ENCODE data around the gene KCNA10.

Gene KCNA10

DNA sequence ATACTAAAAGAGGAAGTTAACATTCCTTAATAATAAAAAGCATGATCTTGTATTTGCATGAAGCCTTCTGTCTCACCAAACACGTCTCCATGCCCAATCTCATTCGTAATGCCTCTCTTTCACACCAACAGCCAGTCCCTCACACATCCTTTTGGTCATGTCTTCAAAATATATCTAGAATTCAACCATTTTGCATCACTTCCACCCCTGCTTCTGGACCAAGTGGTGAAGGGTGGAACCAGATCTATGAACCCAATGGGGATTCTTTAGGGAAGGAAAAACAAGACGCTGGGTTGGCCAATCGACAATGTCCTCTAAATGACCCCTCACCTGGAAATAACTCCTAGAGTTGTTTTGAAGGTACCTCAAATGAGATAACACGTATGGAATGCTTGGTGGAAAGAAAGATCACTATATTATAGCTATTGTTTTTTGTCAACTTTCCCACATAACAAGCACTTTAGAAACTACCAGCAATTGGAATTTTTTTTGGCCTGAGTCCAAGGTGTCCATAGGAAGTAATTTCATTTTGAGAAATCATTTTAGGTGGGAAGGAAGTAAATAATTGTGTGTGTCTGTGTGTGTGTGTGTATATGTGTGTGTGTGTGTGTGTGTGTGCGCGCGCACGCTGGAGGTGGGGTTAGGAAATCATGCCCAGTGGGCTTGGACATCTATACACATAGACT lies at the start of gene KCNA10:
Gene KCNA10, minus strand, starts transcription at position 51 of the 686 bp plus-strand sequence. CDS start 388 bp downstream, outside the sequence.
- DNase-seq: no peak

DNA sequence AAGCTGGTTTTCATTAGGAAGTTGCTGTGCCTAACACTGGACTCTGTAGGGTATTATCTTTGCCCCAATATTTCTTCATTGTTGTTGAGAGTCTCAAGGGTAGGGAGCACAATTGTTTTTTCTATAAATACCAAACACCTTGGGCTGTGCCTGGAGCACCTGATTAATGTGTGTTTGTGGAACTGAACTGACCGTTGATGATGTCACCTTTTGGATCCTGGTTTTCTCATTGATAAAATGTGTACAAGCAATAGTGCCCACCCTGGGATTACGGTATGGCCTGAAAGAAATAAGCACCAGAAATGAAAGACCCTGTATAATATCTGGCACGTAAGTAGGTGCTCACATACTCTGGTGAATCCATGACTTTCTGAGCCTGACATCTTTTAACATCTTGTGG lies 47.9 kb upstream of the KCNA10 start:
- no peak for DNase-seq

DNA sequence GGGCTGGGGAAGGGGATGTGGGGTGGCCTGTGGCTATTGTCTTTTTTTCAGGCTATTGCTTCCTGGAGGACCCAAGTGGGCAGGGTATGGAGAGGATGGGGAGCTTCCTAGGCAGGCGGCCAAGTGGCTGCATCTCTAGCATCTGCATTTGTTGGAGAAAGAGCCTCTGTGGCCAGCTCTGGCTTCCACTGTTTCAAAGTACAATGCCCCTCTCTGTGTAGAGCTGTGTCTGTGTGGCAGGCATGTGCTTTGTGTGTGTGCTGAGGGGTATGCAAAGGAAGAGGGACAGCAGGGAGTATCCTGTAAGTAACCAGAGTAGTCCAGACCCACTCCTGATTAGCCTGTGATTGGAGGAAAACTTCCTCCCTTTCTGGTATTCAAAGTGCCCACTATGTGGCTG lies 46.6 kb upstream of the KCNA10 start:
- DNase-seq: peak; percentile 92

DNA sequence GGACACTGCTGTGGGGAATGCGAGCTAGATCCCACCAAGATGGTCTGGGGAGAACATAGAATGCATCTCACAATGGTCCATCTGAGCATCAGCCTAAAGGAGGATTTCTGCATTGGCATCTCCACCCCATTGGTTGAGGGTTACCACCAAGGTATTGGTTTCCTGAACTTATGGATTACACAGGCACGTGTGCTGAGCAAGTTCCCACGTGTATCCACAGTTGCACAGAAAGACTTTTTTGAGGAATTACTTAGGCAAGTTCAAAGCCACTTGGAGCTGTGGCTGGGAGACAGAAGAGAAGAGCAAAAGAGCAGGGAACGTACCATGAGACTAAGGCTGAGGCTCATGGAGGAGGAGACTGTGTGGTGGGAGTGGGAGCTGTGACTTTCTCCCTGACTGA lies 44.1 kb upstream of the KCNA10 start:
- DNase-seq: no peak

DNA sequence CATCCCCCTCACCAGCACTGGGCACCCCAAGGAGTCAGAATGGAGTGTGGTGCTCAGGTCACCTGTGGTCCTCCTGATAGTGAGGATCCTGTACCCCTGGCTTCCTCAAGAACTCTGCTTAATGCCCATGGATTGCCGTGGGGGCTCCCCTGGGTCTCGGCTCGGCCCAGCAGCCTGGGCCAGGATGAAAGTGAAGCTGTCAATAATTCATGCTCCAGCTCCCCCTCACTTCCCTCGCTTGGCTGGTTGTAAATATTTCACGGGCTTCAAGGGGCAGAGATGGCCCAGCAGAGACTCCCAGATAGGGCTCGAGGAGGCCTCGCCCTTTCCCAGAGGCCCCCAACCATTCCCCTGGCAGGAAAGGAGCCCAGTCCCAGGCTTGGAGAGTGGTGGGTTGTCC lies 42.6 kb upstream of the KCNA10 start:
- DNase-seq: no peak

DNA sequence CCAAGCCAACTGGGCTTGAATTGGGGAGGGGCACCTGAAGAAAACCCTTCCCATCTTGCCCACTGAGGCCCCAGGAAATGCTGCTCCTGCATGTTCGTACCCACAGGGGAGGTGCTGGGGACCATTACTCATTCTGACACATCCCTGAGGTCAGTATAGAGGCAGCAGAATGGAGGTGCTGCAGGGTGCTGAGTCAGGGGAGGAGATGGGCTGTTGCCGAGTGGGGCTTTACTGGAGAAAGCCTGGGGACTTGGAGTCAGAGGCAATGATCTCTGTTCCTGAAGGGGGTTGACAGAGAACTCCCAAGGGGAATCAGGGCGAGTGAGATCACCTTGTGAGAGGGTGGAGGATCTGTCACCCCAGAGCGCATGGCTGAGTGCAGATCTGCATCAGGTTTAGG lies 40.2 kb upstream of the KCNA10 start:
- no peak for DNase-seq

DNA sequence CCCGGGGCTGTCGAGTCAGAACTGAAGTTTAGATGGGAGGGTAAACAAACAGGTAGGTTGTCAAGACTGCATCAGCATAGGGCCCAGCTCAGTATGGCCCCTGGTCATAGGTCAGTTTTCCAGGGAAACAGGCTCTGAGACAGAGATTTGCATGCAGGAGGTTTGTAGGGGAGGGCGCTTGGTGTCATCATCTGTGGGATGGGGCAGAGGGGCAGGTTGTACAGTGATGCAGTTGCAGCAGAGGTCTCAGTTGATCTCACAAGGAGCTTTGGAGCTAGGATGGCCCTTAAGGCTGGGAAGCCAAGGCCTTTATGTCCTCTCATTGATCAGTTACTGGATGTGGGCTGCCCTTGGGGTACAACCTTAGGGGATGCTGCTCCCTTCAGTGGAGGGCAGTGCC lies 38.5 kb upstream of the KCNA10 start:
- no peak for DNase-seq

DNA sequence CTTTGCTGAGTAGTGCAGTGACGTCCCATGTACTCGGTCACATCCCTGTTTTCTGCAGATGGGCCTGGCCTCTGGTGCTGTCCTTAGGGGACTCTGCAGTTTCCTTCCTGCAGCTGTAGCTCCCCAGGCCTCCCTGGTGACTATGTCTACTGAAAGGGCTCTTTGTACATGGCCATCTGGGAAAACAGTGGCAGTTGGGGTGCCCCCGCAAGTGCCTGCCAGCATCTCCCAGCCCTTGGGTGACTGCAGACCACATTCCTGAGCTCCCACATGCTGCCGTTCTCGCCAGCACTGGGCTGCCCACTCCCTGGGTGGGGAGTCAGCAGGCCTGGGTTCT lies 37.5 kb upstream of the KCNA10 start:
- peak; percentile 92 for DNase-seq

DNA sequence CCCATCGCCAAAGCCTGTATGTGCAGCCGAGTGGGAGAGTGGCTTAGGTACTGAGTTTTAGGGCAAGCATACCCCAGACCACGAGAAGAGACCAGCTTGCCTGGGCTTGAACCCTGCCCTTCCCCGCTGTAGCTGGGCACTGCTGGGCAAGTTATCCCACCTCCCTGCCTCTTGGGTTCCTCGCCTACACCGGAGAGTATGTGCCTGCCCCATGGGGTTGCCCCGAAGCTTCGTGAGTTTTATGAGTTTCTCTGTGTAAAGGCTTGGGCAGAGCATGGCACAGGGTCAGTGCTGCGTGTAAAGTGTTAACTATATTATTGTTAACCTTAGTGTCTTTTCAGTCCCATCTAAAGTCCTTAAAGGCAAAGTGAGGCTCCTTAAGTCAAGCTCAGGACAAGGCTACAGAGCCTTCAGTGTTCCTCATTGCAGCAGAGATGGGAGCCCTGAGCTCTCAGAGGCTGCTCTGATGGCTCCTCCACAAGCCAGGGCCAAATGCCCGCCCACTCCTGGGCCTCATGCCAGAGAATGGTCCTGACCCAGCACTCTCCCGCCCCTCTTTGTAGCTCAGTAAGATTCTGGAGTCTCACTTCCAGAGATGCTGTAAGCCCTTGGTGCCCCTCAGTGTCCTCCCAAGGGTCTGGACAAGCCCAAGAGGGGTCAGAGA lies 37.0 kb upstream of the KCNA10 start:
- peak; percentile 92 for DNase-seq

DNA sequence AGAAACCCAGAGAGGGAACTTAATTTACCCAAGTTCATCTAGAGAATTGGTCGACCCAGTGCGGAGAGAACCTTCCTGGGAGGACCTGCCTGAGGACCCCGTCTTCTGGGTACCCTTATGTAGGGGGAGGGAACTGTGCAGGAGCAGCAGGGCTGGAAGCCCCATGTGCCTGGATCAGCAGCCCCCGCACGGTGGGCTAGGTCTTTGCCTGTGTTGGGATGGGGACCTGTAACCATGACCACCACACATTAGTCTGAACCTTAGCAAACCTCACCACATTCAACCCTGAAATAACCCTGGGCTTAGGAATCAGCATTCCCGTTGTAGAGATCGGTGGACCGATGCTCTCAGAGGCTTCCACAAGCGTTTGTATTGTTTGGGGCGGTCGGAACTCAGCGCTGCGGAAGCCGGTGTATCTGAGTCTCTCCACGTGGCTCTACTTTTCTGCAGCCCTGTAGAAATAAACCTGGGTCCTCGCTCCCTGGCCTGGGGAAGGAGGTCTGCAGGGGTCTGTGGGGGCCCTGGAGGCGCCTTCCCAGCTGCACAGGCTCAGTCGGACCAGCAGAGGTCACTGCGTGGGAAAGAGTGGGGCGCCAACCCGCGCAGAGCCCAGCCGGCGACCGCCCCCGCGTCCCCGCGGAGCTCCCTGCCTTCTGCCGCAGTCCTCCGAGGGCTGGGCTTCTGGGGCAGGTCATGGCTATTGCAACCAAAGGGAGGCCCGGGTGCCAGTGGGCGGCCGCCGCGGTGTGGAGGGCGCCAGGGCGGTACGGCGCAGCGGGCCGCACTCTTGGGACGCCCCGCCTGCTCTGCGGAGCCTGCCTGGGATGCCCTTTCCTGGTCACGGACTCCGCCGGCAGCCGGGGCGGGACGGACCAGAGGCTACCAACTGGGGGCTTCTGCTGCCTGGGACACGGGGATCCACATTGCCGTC lies 36.2 kb upstream of the KCNA10 start:
- DNase-seq: peak; percentile 77

DNA sequence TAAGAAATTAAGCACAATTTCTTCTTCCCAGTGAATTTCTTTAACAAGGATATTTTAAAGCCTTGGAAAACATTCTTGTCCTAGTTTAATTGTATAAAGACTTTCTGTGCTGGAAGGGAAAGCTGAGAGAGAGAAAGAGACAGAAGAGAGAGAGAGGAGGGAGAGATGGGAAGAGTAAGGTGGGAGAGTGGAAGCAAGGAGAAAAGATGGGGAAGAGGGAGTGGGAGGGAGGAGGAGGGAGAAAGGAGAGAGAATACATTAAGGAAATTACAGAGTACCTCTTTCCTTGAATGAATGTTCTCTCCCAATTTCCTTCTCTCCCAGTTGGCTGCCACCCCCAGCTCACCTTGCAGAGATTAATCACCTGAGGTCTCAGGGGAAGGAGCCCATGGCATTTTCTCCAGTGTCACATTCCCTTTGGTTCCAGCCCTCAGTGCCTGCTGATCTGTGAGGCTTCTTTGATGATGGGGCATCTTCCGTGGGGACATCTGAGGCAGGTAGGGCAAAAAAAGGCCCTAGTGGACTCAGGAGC lies 32.4 kb upstream of the KCNA10 start:
- DNase-seq: no peak

DNA sequence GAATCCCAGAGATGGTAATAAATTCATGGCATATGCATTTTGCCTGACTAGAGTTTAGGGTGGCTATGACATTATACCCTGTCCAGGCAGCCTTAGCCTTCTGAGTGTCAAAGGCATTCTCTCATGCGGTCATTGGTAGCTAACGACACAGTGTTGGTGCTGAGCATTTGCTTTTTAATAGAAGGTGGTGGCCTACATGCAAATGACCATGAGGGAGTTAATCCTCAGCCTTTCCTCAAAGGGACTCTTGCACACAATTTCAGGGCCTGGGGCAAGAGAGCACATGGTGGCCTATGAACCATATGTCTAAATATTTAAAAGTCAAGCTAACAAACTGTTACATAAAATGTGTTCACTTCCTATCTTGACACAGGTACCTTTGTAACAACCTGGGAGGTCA lies 30.9 kb upstream of the KCNA10 start:
- no peak for DNase-seq

DNA sequence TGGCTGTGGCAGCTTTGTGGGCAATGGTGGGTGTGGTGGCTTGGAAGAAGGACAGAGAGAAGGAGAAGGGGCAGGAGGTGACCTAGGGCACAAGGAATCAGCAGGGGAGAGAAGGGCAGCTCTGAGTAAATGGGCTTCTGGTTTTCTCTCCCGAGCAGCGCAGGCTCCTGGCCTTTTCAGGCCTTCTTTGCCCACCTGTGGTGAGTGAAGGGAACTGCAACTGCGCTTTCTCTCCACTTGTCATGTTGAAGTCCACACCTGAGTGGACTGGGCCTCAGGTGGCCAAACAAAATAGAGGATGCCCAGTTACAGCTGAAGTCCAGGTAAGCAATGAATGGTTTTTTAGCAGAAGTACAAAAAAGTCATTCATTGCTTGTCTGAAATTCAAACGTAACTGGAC lies 29.4 kb upstream of the KCNA10 start:
- DNase-seq: peak; percentile 9

DNA sequence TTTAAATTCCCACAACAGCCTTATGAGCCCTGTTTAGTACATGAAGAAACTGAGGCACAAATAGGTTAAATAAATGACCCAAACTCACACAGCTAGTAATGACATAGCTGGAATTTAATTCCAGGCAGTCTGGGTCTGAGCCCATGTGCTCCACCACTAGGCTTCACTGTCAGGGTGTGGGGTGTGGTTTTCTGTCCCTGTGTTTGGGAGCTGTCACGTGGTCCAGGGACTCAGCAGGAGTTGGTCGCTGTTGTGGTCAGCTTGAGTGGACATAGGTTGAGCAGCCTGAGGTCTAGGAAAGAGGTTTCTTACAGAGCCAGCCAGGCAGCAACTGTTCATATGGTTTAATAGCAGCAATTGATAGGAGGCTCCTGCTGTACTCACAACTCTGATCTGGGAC lies 28.0 kb upstream of the KCNA10 start:
- DNase-seq: no peak

DNA sequence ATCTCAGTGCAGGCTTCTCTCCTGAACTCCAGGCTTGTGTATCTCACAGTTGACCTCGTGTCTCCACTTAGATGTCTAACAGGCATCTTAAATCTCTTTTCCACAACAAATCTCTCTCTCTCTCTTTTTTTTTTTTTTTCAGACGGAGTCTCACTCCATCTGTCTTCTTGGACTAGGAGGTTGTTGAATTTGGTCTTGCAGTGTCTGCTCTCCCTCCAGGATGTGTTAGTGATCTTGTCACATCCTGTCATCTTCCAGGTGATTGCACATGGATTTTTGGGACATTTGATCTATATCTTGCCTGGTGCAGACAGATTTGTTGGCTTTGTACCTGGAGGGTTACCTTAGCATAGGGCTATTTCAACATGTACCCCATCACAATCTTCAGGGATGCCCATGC lies 26.5 kb upstream of the KCNA10 start:
- no peak for DNase-seq

DNA sequence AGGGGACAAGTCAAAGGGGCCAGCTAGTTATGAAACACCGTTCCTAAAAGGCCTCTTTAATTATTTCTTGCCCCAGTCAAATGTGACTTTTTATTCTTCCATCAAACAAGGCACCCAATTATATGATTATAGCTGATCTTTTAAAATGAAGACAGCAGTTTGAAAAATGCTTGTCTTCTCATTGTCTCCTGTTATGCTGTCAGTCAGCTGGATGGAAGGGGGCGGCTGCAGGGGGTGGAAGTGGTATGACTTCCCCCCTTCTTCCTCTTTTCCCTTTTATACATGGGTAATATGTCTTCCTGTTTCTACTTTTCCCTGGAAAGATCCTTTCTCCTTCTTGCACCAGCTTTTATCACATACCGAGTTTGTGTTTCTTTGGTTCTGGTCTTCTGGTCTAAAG lies 25.8 kb upstream of the KCNA10 start:
- no peak for DNase-seq

DNA sequence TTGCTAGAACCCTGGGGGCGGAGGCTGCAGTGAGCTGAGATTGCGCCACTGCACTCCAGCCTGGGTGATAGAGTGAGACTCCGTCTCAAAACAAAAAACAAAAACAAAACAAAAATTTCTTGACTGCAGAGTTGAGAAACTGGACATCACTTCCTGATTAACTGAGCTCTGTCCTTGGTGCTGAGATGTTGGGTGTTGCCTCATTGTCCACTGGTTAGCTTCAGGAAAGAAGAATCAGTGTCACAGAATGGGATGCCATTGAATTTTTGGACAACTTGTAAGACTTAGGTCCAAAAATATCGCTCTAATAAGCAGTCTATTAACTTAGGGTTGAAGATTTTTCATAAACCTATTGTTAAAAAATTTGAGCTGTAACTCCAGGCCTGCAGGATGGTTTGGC lies 23.8 kb upstream of the KCNA10 start:
- DNase-seq: no peak

DNA sequence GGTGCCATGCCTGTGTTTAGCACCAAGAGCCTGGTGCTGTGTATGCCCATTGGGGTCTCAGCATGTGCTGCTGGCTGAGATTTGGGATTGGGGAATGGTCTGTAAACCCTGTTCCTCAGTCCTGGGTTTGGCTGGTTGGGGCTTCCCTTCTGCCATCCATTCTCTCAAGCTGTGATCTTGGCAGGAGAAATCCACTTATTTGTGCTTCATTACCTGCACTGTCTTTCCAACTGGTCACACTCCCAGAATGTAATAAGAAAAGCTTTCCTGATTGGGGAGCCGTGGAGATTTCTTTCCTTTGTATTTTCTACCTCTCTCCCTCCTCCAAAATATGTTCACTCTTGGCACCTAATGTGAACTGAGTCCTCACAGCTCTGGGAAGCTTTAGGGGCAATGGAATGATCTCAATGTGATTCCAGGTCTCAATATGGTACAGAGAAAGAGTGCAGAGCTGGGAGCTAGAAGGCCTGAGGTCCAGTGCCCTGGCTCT lies 23.0 kb upstream of the KCNA10 start:
- DNase-seq: no peak

DNA sequence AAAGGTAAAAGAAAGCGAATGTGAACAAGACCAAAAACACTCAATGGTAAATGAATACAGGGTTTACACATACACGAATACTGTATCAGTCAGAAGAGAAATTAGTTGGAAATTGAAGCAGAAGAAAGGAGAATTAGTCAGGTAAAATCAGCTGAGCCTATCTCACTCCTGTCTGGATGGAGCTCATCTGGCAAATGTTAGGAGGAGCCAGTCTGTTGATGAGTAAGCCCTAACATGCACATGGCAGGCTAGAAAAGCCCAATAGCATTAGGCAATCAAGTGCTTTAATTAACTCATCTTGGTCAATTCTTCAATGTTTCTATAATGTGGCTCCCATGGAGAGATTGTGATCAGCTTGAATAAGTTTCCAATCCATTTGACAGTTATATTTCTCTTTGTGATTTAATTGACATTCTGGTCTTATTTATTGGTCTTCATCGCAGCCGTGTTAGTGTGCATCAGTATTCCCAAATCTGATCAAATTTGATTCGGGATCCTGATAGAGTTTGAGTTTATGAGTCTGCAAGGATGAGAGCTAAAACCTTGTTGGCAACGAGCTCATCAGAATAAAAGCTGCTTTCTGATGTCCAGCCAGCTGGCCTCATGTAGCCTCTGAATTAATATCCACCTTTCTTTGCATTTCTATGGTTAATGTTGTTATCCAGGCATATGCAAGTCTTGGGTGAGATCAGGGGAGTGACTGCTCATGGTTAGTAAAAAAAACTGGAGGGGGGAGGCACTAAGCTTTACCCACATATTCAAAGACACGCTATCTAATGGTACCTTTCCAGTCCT lies 22.1 kb upstream of the KCNA10 start:
- no peak for DNase-seq

DNA sequence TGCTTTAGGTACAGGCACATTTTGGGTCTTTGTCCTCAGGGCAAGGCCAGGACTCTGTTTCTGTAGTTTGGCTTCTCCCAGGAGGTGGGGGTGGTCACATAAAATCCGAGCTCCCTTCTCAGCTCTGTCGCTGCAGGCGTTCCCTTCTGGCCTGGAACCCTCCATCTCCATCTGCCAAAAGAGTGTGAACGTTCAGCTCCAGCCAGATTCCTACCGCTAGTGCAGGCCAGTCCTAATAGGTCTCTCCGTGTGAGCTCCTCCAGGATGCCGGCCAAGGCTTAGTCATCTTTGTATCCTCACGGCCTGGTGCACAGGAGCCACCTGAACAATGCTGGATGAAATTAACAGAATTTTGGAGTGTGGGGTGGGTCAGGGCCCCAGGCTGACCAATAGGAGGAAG lies 19.9 kb upstream of the KCNA10 start:
- DNase-seq: peak; percentile 21

DNA sequence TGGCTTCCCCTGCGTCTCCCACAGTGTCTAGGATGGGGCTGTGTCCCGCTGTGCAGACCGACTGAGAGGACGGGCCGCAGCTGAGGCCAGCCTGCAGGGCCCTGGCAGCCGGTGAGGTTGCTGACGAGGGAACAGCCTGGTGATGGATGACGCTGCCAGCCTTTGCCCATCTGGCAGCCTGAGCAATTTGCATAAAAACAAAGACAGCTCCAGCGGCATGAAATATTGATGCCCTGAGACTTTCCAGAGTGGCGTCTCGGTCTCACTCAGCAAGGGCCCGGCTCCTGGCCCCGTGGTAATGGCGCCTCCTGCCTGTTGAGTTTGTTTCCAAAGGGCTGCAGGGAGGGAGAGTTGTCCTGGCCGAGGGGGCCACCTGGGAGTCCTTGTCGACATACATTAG lies 19.1 kb upstream of the KCNA10 start:
- peak; percentile 75 for DNase-seq

DNA sequence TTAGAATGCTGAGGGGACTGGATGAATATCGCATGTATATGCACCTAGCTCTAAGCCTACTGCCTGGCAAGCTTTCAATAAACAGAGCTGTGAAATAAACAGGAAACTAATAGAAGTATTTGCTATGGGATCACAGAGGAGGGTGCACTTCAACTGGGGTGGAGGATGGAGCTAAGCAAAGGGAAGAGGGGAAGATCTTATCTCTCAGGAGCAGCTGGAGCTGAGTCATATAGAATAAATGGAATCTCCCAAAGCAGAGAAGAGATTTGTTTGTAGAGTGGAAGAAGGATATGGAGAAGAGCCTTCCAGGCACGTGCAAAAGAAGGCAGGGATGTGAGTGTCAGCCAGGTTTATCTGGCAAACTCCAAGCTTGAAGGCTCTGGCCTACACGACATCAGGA lies 17.0 kb upstream of the KCNA10 start:
- DNase-seq: no peak

DNA sequence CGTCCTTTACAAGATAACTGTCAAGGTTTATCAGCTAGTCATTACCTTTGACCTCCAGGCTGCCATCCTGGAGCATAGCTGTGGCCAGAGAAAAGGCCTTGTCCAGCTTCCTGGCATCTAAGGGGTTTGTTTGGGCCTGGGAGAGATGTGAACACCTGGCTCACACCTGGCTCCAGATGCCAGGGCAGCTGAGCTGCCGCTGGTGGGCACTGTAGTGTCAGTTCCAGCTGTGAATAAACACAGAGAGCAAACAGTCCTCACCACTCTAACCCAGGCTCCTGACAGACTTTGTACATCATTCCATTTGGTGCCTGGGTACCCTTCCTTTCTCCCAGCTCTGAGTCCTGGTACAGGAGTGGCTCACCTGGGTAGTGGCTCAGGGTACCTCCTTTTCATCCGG lies 14.3 kb upstream of the KCNA10 start:
- no peak for DNase-seq

All from midbrain (tissue), 1 donor.